ENCODE measurements around the gene BRSK1.
A peak's percentile ranks its signal among the peaks of the same experiment; 100 is the strongest.
"Not testable (repeated sequence)": the region's sequence is repeated elsewhere in the genome, so short reads cannot be mapped to it uniquely, and the experiment has no call there.

Gene BRSK1

DNA sequence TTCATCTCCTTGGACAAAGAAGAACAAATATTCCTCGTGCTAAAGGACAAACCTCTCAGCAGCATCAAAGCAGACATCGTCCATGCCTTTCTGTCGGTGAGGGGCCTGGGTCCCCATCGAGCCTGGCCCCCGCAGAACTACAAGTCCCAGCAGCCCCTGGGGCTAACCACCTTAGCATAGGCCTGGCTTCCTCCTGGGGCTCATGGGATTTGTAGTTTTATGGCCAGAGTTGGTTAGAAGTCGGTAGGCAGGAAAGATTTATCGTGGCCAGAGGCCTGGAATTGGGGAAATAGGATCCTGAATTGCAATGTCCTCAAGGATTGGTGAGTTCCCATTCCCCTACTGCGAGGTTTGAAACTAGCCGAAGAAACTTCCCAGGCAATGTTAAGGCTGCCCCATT, 21.7 kb downstream of the BRSK1 start:
- DNase-seq: peak in 1 of 4 experiments; percentile 32

DNA sequence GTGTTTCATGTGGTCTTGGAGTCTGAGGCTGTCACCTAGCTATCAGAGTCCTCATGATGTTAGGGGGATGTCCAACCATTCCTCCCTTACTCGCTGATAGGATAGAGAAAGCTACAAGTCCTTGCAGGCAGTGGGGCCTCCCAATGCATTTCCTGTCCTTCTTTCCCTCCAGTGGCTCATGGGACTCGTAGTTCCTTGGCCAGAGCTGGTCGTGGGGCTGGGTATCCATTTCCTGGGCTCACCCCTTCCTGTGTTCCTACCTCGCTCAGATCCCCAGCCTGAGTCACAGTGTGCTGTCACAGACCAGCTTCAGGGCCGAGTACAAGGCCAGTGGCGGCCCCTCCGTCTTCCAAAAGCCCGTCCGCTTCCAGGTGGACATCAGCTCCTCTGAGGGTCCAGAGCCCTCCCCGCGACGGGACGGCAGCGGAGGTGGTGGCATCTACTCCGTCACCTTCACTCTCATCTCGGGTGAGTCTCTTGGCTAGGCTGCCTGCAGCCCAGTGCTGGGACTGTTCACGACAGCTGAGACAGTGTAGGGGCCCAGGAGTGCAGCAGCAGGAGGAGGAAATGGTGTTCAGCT, 22.3 kb downstream of the BRSK1 start:
- DNase-seq: no peak

DNA sequence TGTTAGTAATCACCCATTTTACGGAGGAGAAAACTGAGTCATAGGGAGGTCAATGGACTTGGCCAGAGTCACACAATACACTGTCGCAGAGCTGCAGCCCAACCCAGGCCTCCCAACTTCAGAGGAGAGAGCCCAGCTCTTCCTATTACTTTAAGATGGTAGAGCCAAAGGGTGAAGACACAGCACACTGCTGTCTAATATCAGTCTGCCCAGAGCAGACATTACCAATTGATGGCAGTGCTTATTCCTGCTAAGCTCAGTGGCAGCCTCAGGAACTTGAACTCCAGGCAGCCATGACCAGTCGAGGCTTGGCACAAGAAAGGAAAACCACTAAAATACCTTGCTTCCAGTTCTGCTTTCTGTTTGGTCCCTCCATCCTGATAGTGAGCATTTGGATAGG, 22.9 kb downstream of the BRSK1 start:
- no peak for DNase-seq

DNA sequence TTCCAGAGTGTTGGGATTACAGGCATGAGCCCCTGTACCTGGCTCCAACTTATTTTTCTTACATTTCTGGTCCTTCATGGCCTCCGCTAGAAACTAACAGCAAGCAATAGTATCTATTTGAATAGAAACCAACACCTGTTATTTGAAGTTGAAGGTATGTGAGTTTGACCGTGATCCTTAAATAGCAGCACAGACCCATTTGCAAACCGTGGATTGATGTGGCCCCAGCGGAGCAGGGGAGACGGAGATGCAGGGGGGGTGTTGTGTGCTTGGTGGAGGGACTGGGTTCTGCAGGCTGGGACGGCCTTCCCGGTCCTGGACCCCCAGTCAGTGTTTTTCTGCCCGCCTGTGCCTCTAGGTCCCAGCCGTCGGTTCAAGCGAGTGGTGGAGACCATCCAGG, 24.5 kb downstream of the BRSK1 start:
- no peak for DNase-seq

DNA sequence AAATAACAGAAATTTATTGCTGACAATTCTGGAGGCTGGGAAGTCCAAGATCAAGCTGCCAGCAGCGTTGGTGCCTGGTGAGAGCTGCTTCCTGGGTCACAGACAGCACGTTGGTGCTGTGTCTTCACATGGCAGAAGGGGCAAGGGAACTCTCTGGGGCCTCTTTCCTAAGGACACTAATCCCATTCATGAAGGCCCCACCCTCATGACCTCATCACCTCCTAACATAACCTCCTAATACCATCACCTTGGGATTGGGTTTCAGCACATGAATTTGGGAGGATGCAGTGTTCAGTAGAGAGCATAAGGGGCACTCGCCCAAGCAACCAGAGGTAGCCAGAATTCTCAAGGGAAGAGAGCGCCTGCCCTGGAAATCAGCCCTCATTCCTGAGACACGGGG, 25.7 kb downstream of the BRSK1 start:
- no peak for DNase-seq

DNA sequence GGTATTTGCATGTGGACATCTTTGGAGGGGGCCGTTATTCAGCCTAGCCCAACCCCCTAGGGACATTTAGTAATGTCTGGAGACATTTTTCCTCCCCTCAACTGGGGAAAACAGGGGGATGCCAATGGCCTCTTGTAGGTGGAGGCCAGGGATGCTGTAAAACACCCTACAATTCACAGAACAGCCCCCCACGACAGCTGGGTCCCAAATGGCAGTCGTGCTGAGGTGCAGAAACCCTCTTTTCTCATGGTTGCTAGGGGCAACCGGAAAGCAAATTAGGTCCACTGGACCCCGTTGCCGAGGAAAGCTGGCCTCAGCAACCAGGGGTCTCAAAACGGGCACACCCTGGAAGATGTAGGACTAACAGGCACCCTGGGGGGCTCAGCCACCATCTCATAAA, 26.7 kb downstream of the BRSK1 start:
- DNase-seq: no peak

DNA sequence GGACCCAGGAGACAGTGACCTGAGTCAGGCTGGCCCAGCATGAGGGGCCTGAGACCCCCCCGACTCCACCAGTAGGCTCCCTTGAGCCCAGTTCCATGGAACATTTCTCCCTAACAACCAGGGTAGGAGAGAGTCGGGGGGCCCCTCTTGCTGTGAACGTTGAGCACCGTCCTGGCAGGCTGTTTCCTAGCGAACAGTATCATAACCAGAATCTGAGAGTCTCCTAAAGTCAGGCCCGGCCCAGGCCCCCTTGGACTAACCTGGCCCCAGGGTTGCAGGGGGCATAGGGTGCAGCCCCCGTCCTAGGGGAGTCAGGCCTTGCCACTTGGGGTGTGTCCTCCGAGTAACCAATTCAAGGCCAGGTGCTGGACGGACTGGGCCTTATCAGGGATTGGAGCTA, 27.6 kb downstream of the BRSK1 start:
- DNase-seq: no peak

DNA sequence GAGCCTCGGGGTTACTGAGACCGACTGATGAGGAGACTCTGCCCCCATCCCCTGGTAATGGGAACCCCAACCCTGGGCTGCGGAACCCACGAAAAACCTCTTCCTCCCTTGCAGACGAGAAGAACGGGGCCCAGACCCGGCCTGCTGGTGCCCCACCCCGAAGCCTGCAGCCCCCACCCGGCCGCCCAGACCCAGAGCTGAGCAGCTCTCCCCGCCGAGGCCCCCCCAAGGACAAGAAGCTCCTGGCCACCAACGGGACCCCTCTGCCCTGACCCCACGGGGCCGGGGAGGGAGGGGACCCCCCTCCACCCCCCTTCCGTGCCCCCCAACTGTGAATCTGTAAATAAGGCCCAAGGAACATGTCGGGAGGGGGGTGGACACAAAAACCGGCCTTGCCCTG, 28.0 kb downstream of the BRSK1 start:
- DNase-seq: no peak

DNA sequence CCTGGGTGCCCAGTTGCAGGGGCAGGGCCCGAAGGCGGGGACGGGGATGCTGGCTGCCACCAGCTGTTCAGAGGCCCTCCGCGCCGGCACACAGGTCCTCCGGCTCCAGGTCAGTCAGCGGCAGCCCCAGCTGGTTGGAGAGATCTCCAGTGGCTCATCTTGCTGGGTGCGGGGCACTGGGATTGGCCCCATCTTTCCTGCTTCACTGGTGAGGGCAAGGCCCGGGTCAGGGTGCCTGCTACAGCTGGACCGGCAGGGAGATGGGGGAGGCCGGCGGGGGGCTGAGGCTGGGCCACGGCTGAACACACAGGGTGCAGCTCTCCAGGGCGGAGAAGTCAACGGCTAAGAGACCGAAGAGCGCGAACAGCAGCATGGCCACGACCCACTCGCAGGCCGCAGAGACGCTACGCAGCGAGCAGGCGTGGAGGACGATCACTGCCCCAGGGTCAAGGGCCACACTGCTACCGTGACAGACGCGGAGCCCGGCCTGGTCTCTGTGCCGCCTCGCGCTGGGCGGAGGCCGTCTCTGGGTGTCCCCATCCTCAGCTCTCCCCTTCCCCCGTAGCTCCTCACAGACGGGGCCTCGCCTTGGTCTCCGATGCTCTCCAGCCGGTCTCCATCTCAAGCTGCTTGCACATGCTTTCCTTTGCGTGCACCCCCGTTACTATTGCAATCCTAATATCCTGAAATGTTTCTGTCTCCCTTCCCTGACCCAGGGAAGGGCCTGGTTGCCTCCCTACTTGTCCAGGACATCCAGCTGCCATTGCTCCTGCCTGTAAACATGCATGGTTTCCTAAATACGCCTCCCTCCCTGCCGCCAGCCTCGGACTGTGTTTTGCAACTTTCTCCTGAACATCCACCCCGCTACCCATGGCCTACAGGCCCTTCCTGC, 29.1 kb downstream of the BRSK1 start:
- DNase-seq: no peak

DNA sequence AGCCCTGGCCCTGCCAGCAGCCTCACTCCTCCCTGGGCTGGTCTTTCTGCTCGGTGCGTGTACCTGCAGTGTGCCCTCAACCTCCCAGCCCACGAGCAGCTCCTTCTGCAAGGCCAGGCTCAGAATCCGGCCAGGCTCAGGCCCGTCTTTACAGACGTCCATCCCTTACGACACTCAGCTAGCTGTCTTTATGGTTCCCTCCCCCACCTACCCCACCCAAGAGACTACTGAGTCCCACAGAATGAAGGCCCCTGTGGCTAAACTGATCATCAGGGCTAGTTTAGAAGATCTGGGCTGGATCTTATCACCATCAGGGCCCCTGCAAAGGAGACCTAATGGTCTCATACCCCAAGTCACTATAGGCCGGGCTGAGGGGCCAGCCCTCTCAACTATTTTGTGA, 30.6 kb downstream of the BRSK1 start:
- no peak for DNase-seq

DNA sequence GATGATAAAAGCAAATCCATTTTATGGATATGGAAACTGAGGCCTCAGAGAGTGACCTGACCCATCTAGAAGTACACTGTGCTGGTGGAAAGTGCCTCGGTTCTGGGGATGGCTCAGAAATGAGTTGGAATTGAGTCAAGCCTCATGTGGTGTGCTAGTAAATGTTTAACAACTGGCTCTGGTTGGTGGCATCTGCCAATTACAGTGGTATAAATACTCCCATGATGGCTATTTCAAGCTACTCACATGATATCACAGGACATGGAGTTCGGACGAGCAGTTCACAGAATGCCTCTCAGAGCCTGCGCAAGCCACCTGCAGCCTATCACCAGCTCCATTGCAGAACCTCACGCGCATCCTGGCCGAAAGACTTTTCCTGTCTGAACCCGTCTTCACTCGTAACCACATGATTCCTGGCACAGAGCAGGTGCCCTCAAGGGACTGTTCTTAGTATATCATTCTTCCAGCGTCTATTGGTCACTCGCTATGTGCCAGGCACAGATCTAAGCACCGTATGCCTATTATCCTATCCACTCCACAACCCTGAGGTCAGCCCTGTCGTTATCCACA, 32.2 kb downstream of the BRSK1 start:
- no peak for DNase-seq

DNA sequence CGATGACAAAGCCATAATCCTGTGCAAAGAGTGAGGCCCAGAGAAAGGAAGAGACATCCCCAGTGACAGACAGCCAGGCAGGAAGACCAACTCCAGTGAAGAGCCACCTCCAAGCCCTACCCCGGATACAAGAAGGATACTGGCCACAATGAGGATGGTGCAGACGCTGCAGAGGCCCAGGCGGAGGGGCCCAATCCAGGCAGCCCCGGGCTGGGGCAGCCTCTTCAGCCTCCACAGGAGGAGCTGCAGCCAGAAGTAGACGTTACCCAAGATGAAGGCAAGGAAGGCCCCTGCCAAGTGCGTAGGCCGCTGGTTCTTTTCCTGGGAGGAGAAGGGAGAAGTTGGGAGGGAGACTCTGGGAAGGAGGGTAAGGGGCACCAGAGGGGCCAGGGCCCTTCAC, 32.8 kb downstream of the BRSK1 start:
- DNase-seq: no peak

DNA sequence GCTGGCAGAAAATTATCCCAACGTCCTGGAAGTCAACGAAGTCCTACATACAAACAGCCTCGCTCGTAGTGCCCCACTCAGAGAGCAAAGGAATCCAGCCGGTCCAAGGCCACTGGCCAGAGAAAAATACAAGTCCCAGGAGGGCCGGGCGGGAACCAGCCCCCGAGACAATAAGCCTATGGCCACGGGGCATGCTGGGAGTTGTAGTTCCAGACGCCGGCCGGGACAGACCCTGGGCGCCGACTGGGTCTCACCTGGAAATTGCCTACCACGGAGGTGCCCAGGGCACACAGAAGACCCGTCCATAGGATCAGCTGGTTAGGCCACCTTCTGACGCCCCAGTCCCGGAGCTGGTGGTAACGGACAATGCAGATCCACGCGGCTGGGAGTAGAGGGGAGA, 36.0 kb downstream of the BRSK1 start:
- no peak for DNase-seq

DNA sequence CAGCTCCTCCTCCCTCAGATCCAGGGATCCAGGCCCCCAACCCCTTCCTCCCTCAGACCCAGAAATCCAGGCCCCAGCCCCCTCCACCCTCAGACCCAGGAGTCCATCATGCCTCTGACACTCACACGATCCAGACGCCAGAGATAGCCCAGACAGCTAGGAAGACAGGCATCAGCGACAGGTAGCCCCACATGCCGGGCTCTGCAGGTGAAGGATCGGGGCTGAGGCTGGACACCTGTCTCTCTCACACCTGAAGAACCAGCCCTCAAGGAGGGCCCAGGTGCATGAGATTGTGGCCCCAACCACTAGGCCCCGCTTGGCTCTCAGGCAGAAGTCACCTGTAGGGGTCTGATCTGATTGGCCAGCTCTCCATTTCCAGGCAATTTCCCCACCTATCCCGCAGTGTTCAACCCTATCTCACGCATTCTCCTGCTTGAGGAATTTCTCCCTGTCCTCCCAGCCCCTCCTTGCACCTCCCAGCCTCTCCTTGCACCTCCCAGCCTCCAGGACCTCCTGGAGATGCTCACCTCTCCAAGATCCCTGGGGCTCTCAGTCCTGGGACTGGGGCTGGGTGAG, 37.1 kb downstream of the BRSK1 start:
- no peak for DNase-seq

DNA sequence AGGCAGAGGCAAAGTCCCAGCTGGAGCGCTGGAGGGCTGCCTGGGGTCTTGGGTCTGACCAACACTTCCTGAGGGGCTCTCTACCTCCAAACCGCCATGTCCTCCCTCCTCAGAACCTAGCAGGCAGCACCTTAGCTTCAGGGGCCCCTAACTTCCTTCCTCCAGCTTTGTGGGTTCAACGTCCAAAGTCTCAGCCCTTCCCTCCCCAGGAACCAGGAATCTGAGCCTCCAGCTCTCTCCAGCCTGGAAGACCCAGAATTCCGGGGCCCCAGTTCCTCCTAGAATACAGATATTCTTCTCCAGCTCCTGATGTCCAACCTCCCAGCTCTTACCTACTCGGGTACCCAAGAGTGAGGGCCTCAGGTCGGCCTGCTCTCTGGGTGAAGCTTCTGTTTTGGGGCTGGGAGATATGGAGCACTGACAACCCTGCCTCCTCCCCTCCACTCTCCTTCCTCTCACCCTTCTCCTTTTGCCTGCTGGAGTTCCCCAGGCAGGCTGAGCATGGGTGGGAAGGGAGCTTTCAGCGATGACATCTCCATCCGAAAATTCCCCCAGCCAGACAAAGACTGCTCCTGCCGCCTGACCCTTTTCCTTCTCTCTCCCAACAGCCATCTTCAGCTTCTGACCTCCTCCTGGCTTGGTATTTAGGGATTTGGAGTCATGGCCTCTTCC, 37.8 kb downstream of the BRSK1 start:
- DNase-seq: no peak

DNA sequence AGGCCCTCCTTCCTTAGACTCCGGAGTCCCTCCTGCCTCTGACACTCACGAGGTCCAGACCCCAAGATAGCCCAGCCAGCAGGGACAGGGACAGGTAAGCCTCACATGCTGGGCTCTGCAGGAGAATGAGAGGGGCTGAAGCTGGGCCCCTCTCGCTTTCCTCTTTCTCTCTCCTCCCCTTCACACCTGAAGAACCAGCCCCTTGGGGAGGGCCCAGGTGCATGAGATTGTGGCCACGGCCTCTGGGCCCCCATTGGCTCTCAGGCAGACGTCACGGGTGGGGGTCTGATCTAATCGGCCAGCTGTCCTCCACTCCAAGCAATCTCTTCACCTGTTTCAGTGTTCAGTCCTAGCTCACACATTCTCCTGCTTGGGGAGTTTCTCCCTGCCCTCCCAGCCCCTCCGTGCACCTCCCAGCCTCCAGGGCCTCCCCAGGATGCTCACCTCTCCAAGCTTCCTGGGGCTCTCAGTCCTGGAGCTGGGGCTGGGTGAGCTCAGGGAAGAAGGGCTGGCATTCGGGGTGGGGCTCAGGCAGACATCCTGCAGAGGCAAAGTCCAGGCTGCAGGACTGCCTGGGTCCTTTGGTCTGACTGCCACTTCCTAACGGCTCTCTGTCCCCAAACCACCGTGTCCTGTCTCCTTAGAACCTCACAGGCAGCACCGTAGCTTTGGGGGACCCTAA, 38.5 kb downstream of the BRSK1 start:
- DNase-seq: no peak

DNA sequence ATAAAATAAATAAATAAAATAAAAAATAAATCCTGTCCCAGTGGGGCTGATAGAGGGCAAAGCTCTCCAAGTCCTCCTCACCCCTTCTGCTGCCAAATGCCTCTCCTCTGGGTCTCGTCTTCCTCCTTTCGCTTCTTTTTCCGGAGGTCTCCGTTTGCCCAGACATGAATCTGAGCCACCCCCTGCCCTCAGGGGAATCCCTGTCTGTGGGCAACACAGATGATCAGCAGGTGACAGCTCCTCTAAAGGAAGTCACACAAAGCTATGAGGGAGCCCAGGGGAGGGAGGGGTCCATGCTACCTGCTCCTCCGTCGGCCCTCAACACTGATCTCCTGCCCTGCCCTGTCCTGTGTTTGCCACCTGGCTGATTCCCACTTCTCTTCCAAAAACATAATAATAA, 40.9 kb downstream of the BRSK1 start:
- no peak for DNase-seq

DNA sequence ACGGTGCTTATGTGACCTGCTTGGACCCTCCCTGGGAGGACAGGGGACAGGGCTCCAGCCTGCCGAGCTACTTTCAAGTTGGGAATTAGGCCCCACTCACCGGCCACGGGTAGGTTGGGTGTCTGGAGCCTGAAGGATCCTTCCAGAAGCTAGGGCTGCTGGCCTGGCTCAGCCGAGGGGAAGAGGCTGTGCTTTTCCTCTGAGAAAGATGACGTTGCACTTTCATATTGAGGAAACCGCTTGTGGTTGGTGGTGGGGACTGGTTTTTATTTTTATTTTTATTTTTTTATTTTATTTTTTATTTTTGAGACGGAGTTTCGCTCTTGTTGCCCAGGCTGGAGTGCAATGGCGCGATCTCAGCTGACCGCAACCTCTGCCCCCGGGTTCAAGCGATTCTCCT, 41.4 kb downstream of the BRSK1 start, which contains the start of gene TMEM150B:
TMEM150B (minus strand) TSS at position 170 of the 400 bp plus-strand sequence. CDS start 4,305 bp downstream, outside the sequence.
- DNase-seq: no peak

DNA sequence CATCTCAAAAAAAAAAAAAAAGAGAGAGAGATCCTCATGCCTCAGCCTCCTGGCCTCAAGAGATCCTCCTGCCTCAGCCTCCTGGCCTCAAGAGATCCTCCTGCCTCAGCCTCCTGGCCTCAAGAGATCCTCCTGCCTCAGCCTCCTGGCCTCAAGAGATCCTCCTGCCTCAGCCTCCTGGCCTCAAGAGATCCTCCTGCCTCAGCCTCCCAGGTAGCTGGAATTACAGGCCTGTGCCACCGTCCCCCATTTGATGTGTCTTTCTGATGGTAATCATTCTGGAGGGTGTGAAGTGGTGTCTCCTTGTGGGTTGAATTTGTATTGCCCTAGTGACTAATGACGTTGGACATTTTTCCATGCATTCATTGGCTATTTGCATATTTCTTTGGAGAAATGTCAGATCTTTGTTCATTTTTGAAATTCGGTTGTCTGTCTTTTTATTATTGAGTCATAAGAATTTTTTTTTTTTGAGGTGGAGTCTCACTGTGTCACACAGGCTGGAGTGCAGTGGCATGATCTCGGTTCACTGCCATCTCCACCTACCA, 45.0 kb downstream of the BRSK1 start:
- DNase-seq: not testable (repeated sequence)

DNA sequence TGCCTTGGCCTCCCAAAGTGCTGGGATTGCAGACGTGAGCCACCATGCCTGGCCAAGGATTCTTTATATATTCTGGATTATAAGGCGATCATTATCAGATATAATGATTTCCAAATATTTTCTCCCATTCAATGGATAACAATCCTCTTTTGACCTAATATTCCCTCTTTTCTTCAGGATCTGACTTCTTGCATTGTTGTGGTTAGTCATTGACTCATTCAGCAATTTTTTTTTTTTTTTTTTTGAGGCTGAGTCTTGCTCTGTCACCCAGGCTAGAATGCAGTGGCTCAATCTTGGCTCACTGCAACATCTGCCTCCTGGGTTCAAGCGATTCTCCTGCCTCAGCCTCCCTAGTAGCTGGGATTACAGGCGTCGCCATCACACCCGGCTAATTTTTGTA, 46.0 kb downstream of the BRSK1 start:
- not testable (repeated sequence) for DNase-seq

DNA sequence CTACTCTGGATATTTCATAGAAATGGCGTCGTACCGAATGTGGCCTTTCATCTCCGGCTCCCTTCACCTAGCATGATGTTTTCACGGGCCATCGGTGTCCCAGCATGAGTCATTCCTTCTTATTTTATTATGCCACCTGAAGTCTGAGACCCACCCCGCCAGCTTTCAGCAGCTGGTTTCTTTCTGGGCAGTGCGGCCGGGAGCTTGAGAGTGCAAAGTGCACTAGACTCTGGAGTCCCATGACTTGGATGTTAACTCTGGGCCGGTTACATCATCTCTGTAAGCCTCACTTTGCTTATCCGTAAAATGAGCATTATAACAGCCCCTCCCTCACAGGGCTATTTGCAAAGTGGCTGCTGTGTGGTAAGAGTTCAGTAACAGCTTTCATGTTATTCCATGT, 50.1 kb downstream of the BRSK1 start:
- no peak for DNase-seq

DNA sequence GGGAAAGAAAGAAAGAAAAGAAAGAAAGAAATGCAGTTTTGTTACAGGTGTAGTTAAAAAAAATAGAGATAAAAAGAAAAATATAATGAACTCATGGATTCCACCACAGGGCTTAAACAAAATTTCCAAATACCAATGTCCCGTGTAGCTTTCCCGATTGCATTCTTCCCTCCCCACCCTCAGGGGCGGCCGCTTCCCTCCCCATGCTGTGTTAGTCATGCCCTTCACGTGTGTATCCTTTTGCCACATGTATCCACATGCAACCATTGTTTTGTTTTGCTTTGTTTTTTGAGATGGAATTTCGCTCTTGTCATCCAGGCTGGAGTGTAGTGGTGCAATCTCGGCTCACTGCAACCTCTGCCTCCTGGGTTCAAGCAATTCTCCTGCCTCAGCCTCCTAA, 52.3 kb downstream of the BRSK1 start:
- no peak for DNase-seq

Measured in activated naive CD4-positive, alpha-beta T cell (primary cell).